Tibial nerve (tissue), 3 donors: ENCODE data around the gene SLC5A11.

Experiments used
- CTCF ChIP-seq, 5 experiments: fragments of 200-600 bp in 3 of 5; fragments of 450-650 bp in 2 of 5; sonication (generic) in 3 of 5; IDR thresholded peaks; one replicate each; pipeline ENCODE4 v1.5.1; 2016 to 2019; ENCODE audit warnings: antibody characterized with exemption in 5 of 5, mild to moderate bottlenecking in 3 of 5, moderate library complexity in 2 of 5
- POLR2A ChIP-seq, 2 donors: fragments of 450-650 bp; IDR thresholded peaks; one replicate each; pipeline ENCODE4 v1.6.1; 2017; ENCODE audit warnings: antibody characterized with exemption in 2 of 2, mild to moderate bottlenecking in 2 of 2, moderate library complexity in 2 of 2

DNA sequence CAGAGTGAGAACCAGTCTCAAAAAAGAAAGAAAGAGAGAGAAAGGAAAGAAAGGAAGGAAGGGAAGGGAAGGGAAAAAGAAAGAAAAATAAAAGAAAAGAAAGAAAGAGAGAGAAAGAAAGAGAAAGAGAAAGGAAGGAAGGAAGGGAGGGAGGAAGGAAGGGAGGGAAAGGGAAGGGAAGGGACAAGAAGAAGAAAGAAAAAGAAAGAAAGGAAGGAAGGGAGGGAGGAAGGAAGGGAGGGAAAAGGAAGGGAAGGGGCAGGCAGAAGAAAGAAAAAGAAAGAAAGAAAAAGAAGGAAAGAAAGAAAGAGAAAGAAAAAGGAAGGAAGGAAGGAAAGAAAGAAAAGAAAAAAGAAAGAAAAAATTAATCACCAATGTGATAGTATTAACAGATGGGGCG is 15.7 kb downstream of the SLC5A11 start:
- TF ChIP-seq CTCF (IDR thresholded peaks at IDR 0.05) (no peak), POLR2A (IDR thresholded peaks at IDR 0.05) (no peak)
